ENCODE data around the gene FBXO24. TPM values are rescaled to one million over a fixed set of nuclear protein-coding genes. Genes with fewer than 3 reads are reported as not detected.

FBXO24 gene
- total and polyA plus RNA-seq, 4 donors: 0.25 to 1.3 (median 0.33) TPM

DNA sequence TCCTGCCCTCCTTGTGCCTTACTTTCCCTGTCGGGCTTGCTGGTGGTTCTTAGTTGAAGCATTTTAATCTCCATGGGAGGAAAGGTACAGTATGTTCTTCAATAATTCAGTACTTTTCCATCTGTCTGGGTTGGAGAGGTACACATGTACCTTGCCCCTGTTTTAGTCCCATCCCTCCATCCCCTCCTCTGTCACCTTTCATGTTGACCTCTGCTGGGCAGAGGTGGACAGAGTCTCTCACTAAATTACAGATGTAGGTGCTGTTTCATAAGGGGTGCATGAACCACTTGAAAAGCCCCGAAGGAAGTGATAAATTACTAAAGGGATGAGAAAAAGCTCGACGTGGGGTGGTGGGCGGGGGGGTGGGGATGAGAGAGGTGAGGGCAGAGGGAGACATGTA lies 41.7 kb upstream of the FBXO24 start:
- H3K4me1 ChIP-seq (ENCODE audit: control insufficient read depth in 5 of 5, insufficient read depth in 5 of 5, low read length in 5 of 5): peaks cover 2 to 39% (median 28%) of the 10 kb centered on the region in 5 donors
- no peak for DNase-seq
- no peaks in the 10 kb centered on the region for H3K27me3 ChIP-seq (ENCODE audit: control insufficient read depth in 3 of 3, insufficient read depth in 3 of 3, low read length in 2 of 3)
- WGBS, 2 donors: 40 to 58% methylated on average over 5 of the region's 5 CpGs
- no peak overlapping the region for H3K9ac ChIP-seq (ENCODE audit: insufficient read depth in 1 of 2, low read length in 2 of 2)
- H3K4me3 ChIP-seq: no peak overlapping the region
- TF ChIP-seq, protein P1, sequence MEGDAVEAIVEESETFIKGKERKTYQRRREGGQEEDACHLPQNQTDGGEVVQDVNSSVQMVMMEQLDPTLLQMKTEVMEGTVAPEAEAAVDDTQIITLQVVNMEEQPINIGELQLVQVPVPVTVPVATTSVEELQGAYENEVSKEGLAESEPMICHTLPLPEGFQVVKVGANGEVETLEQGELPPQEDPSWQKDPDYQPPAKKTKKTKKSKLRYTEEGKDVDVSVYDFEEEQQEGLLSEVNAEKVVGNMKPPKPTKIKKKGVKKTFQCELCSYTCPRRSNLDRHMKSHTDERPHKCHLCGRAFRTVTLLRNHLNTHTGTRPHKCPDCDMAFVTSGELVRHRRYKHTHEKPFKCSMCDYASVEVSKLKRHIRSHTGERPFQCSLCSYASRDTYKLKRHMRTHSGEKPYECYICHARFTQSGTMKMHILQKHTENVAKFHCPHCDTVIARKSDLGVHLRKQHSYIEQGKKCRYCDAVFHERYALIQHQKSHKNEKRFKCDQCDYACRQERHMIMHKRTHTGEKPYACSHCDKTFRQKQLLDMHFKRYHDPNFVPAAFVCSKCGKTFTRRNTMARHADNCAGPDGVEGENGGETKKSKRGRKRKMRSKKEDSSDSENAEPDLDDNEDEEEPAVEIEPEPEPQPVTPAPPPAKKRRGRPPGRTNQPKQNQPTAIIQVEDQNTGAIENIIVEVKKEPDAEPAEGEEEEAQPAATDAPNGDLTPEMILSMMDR (IDR thresholded peaks at IDR 0.05; ENCODE audit: control extremely low read depth, extremely low read depth): no peak
- no peak for ATAC-seq (ENCODE audit: insufficient read depth, low FRiP score)
- H3K27ac ChIP-seq (ENCODE audit: low read depth in 1 of 2, low read length in 1 of 2): peak overlapping the region; percentile 92 to 95
- no peaks in the 10 kb centered on the region for H3K9me3 ChIP-seq (ENCODE audit: control insufficient read depth in 4 of 4, insufficient read depth in 3 of 4, low read length in 3 of 4)
- H3K36me3 ChIP-seq (ENCODE audit: control insufficient read depth in 4 of 4, insufficient read depth in 4 of 4, low read length in 4 of 4): peaks cover 0 to 5% (median 0%) of the 10 kb centered on the region in 4 donors

DNA sequence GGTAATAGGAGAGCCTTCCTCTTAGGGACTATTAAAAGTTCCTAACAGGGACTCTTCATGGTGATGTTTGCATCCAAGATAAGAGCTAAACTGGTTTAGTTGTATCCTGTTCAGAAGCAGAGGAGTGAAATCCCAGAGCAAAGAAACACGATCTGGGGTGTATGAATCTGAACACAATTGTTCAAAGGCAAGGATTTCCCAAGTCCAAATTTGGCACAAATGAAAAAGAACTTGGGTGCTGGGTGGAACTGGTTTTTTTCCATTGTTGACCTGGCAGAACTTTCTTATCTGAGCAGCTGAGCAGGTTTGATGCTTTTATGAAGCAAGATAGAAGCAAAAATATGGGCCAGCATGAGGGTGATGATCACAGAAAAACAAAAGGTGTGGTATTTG lies 41.2 kb upstream of the FBXO24 start:
- 19 to 62% methylated on average over 1 of the region's 1 CpG for WGBS, 2 donors
- Histone ChIP-seq H3K27ac (ENCODE audit: low read depth in 1 of 2, low read length in 1 of 2) (peak overlapping the region; percentile 92 to 95), H3K4me1 (ENCODE audit: control insufficient read depth in 5 of 5, insufficient read depth in 5 of 5, low read length in 5 of 5) (peaks cover 1 to 39% (median 24%) of the 10 kb centered on the region in 5 donors), H3K9me3 (ENCODE audit: control insufficient read depth in 4 of 4, insufficient read depth in 3 of 4, low read length in 3 of 4) (no peaks in the 10 kb centered on the region), H3K9ac (ENCODE audit: insufficient read depth in 1 of 2, low read length in 2 of 2) (peak overlapping the region in 1 of 2 donors; percentile 15), H3K36me3 (ENCODE audit: control insufficient read depth in 4 of 4, insufficient read depth in 4 of 4, low read length in 4 of 4) (peaks cover 0 to 6% (median 0%) of the 10 kb centered on the region in 4 donors), H3K27me3 (ENCODE audit: control insufficient read depth in 3 of 3, insufficient read depth in 3 of 3, low read length in 2 of 3) (no peaks in the 10 kb centered on the region), H3K4me3 (no peak overlapping the region)
- TF ChIP-seq, protein P1 (IDR thresholded peaks at IDR 0.05; ENCODE audit: control extremely low read depth, extremely low read depth): no peak
- DNase-seq (peak in 2 of 3 donors; percentile 30 to 54), ATAC-seq (ENCODE audit: insufficient read depth, low FRiP score) (no peak)

DNA sequence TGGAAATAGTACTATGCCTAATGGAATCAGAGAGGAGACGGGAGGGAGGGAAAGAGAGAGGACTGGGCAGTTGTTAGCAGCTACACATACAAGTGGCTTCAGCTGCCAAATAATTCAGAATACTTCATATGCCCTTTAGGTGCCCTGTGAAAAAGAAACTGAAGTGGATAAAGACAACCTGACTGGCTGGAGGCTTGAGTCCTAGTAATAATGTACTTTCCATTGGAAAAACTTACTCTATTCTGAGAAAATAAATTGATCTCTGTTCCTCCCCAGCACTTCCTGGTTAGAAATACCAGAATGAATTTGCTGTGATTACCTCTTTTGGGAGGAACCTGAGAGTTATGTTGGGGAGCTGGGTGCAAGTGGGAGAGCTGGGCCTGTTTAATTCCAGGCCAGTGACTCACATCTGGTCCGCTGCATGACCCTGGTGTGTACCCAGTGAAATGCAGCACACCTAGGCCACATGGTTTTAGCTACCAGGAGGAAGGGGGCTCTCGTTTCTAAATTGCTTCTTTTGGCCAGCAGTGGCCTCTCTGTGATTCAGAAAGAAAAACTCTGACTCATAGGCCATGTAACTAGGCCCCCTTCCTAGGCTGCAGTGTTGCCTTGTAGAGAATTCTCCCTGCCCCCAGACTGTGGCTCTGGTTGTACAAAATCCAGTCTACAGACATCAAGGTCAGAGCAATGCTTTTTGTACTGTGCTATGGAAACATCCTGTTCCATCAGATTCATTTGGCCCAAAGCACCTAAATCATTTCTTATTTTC lies 40.6 kb upstream of the FBXO24 start:
- Histone ChIP-seq H3K4me1 (ENCODE audit: control insufficient read depth in 5 of 5, insufficient read depth in 5 of 5, low read length in 5 of 5) (peaks cover 0 to 39% (median 24%) of the 10 kb centered on the region in 5 donors), H3K9me3 (ENCODE audit: control insufficient read depth in 4 of 4, insufficient read depth in 3 of 4, low read length in 3 of 4) (no peaks in the 10 kb centered on the region), H3K4me3 (no peak overlapping the region), H3K27me3 (ENCODE audit: control insufficient read depth in 3 of 3, insufficient read depth in 3 of 3, low read length in 2 of 3) (no peaks in the 10 kb centered on the region), H3K27ac (ENCODE audit: low read depth in 1 of 2, low read length in 1 of 2) (peak overlapping the region; percentile 92 to 95), H3K9ac (ENCODE audit: insufficient read depth in 1 of 2, low read length in 2 of 2) (peak overlapping the region in 1 of 2 donors; percentile 15), H3K36me3 (ENCODE audit: control insufficient read depth in 4 of 4, insufficient read depth in 4 of 4, low read length in 4 of 4) (peaks cover 0 to 6% (median 2%) of the 10 kb centered on the region in 4 donors)
- DNase-seq (peak; percentile 21 to 61 (median 51)), ATAC-seq (ENCODE audit: insufficient read depth, low FRiP score) (peak; percentile 75)
- WGBS, 2 donors: 31 to 61% methylated on average over 3 of the region's 3 CpGs
- TF ChIP-seq, protein P1 (IDR thresholded peaks at IDR 0.05; ENCODE audit: control extremely low read depth, extremely low read depth): no peak

All from lung (tissue), 12 donors.